IMR-90 (cell line): ENCODE results near the gene JPT2. TPM values are rescaled to one million over a fixed set of nuclear protein-coding genes. Genes with fewer than 3 reads are reported as not detected.
"Not testable (repeated sequence)": the region's sequence is repeated elsewhere in the genome, so short reads cannot be mapped to it uniquely, and the experiment has no call there.

Experiments used
- ATAC-seq: fragments of 200-7000 bp; cut with Tn5 transposase; 2 replicates; pipeline ENCODE4 v1.9.1; 2020; ENCODE audit warnings: low read depth, mild to moderate bottlenecking, moderate library complexity
- BruUV-seq: library from RNA; stranded (reverse); fragments of 400-500 nt; replicated peaks from 2 replicates; lab custom pipeline; 2021; lab: Mats Ljungman, UMichigan
- CTCF ChIA-PET: fragments of 300-600 bp; formaldehyde crosslinking; extraction: SDS; loops from one replicate; lab custom pipeline; 2021; ENCODE audit warnings: antibody characterized with exemption; lab: Yijun Ruan, JAX
- POLR2A ChIA-PET: fragments of 300-600 bp; sonication (Branson Sonifier 250); formaldehyde crosslinking; loops from one replicate; lab custom pipeline; 2022; ENCODE audit warnings: antibody characterized with exemption; ENCODE audit not compliant: unreplicated experiment; lab: Charles Lee
- DNase-seq: peaks from one replicate; pipeline ENCODE4 v3.0.0; 2013
- H2AFZ ChIP-seq: replicated peaks from 2 replicates; pipeline ENCODE3; 2013; ENCODE audit warnings: low read length, mild to moderate bottlenecking; ENCODE audit not compliant: poor library complexity
- H2AK5ac ChIP-seq: 2 replicates; pipeline ENCODE4 v1.6.1; 2013; ENCODE audit warnings: low read depth, low read length, inconsistent platforms
- H2AK9ac ChIP-seq: replicated peaks from 2 replicates; pipeline ENCODE3; 2013; ENCODE audit warnings: mild to moderate bottlenecking, low read depth, low read length, moderate library complexity; ENCODE audit not compliant: poor library complexity
- H2BK120ac ChIP-seq: 2 replicates; pipeline ENCODE4 v1.6.1; 2013; ENCODE audit warnings: low read depth, low read length, inconsistent platforms
- H2BK15ac ChIP-seq: 3 replicates; pipeline ENCODE4 v1.6.1; 2013; ENCODE audit warnings: low read depth, low read length, inconsistent platforms
- H2BK20ac ChIP-seq: 2 replicates; pipeline ENCODE4 v1.6.1; 2013; ENCODE audit warnings: low read depth, mild to moderate bottlenecking, inconsistent platforms, low read length, moderate library complexity
- H2BK5ac ChIP-seq: 2 replicates; pipeline ENCODE4 v1.6.1; 2013; ENCODE audit warnings: mild to moderate bottlenecking, low read depth, low read length, inconsistent platforms; ENCODE audit not compliant: poor library complexity, severe bottlenecking
- H3K14ac ChIP-seq: replicated peaks from 2 replicates; pipeline ENCODE4 v1.6.1; 2013; ENCODE audit warnings: low read depth, low read length, inconsistent platforms
- H3K18ac ChIP-seq: 2 replicates; pipeline ENCODE4 v1.6.1; 2013; ENCODE audit warnings: low read depth, low read length, control low read depth
- H3K23ac ChIP-seq: 2 replicates; pipeline ENCODE4 v1.6.1; 2013; ENCODE audit warnings: low read depth, low read length, inconsistent platforms
- H3K27ac ChIP-seq: 2 replicates; pipeline ENCODE4 v1.5.1; 2013; ENCODE audit warnings: mild to moderate bottlenecking, control low read depth, low read length; ENCODE audit not compliant: insufficient read depth
- H3K27me3 ChIP-seq: 2 replicates; pipeline ENCODE4 v1.6.1; 2013; ENCODE audit warnings: low read length; ENCODE audit not compliant: control insufficient read depth, insufficient read depth
- H3K36me3 ChIP-seq: 2 replicates; pipeline ENCODE4 v1.6.1; 2013; ENCODE audit warnings: low read length, mixed read lengths; ENCODE audit not compliant: control insufficient read depth, insufficient read depth
- H3K4ac ChIP-seq: 2 replicates; pipeline ENCODE4 v1.6.1; 2013; ENCODE audit warnings: low read depth, low read length, inconsistent platforms
- H3K4me1 ChIP-seq: 2 replicates; pipeline ENCODE4 v1.6.1; 2013; ENCODE audit warnings: low read length, mixed read lengths; ENCODE audit not compliant: control insufficient read depth, insufficient read depth
- H3K4me2 ChIP-seq: 2 replicates; pipeline ENCODE4 v1.6.1; 2013; ENCODE audit warnings: low read depth, mild to moderate bottlenecking, control low read depth, low read length, moderate library complexity
- H3K4me3 ChIP-seq: 2 replicates; pipeline ENCODE4 v1.5.1; 2013; ENCODE audit warnings: low read depth, mild to moderate bottlenecking, control low read depth, low read length, moderate library complexity; ENCODE audit not compliant: insufficient read depth
- H3K56ac ChIP-seq: 2 replicates; pipeline ENCODE4 v1.6.1; 2013; ENCODE audit warnings: low read length, inconsistent platforms; ENCODE audit not compliant: insufficient read depth; ENCODE audit errors: extremely low read depth
- H3K79me1 ChIP-seq, 2 experiments: 2 replicates each; pipeline ENCODE4 v1.6.1; 2013; ENCODE audit warnings: low read length in 2 of 2, inconsistent platforms in 1 of 2, low read depth in 1 of 2
- H3K9ac ChIP-seq: 2 replicates; pipeline ENCODE4 v1.6.1; 2013; ENCODE audit warnings: low read depth, low read length, control low read depth
- H3K9me1 ChIP-seq: 2 replicates; pipeline ENCODE4 v1.6.1; 2013; ENCODE audit warnings: low read length, inconsistent platforms; ENCODE audit not compliant: insufficient read depth
- H3K9me3 ChIP-seq: 2 replicates; pipeline ENCODE4 v1.6.1; 2013; ENCODE audit warnings: low read length; ENCODE audit not compliant: control insufficient read depth, insufficient read depth
- H4K20me1 ChIP-seq: 2 replicates; pipeline ENCODE4 v1.6.1; 2013; ENCODE audit warnings: low read length, inconsistent platforms; ENCODE audit not compliant: insufficient read depth
- H4K5ac ChIP-seq: 2 replicates; pipeline ENCODE4 v1.6.1; 2013; ENCODE audit warnings: mild to moderate bottlenecking, low read depth, low read length, control low read depth
- H4K8ac ChIP-seq, 2 experiments: 2 replicates each; pipeline ENCODE4 v1.6.1; 2013; ENCODE audit warnings: low read depth in 2 of 2, low read length in 2 of 2, control low read depth in 1 of 2, inconsistent platforms in 1 of 2
- H4K91ac ChIP-seq: 2 replicates; pipeline ENCODE4 v1.6.1; 2013; ENCODE audit warnings: low read depth, low read length, inconsistent platforms; ENCODE audit not compliant: insufficient read depth
- WGBS, 2 experiments: methylation state at CpG; one replicate each; pipeline versions ENCODE4 v1.1.5 to v1.1.7; 2013; ENCODE audit warnings: missing lambda C conversion rate in 2 of 2; ENCODE audit not compliant: insufficient read length in 1 of 2; ENCODE audit errors: extremely low coverage in 2 of 2; 5-methylcytosine and 5-hydroxymethylcytosine counted together
- dilution Hi-C: fragments of 300-500 bp; cut with HindIII; formaldehyde crosslinking; loops from one replicate; pipeline ENCODE4 v1.14.3; 2018; ENCODE audit warnings: low sequenced_read_pairs; ENCODE audit not compliant: unreplicated experiment
- in situ Hi-C: fragments of 300-500 bp; cut with MboI; formaldehyde crosslinking; loops from 3 replicates; pipeline ENCODE4 v1.14.3; 2019; ENCODE audit warnings: low sequenced_read_pairs, inconsistent platforms, mixed read lengths
- intact Hi-C: fragments of 100-400 bp; cut with micrococcal nuclease; formaldehyde crosslinking; loops from 2 replicates; pipeline ENCODE4 v1.10.0; 2022
- polyA plus RNA-seq, 3 experiments: library from polyadenylated mRNA; depleted of rRNA; stranded (reverse); fragments of >200 nt; gene quantifications; 2 replicates each; pipeline ENCODE4 v1.2.3, GENCODE V29; 2012; ENCODE audit warnings: low replicate concordance in 1 of 3
- total RNA-seq: library from RNA; depleted of rRNA; stranded (reverse); fragments of >200 nt; gene quantifications from 2 replicates; pipeline ENCODE4 v1.2.3, GENCODE V29; 2012

Gene JPT2
- total and polyA plus RNA-seq, 2 of the 4 experiments (the other 2 are of a cell fraction), result 40.0 to 41.5 TPM

DNA sequence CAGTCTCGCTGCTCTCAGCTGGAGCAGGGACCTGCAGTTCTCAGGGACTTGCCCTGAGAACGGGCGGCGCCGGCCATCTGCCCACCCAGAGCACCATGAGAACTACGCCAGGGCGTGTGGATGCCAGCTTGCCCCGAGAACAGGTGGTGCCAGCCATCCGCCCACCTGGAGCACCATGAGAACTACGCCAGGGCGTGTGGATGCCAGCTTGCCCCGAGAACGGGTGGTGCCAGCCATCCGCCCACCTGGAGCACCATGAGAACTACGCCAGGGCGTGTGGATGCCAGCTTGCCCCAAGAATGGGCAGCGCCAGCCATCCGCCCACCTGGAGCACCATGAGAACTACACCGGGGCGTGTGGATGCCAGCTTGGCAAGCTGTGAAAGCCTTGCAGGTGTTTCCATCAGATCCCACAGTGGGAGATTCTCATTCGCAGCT, 54.5 kb downstream of the JPT2 start:
- BruUV-seq, H4K5ac ChIP-seq, H3K18ac ChIP-seq, DNase-seq, H2AK9ac ChIP-seq, ATAC-seq, H3K9me1 ChIP-seq, POLR2A ChIA-PET, in situ Hi-C loops, intact Hi-C loops, H2AFZ ChIP-seq, H3K27ac ChIP-seq, H3K4ac ChIP-seq, H3K56ac ChIP-seq, H4K91ac ChIP-seq, H3K27me3 ChIP-seq, H3K9me3 ChIP-seq, H3K4me2 ChIP-seq, H2BK15ac ChIP-seq, H4K8ac ChIP-seq, H2BK120ac ChIP-seq, H3K4me3 ChIP-seq, H2AK5ac ChIP-seq, H3K4me1 ChIP-seq, H2BK5ac ChIP-seq, H3K9ac ChIP-seq, H3K23ac ChIP-seq, H3K14ac ChIP-seq, dilution Hi-C loops, H2BK20ac ChIP-seq: not testable (repeated sequence)
- 97% methylated on average over 14 of the region's 21 CpGs; no CpG with 5 or more reads in 1 of the 2 experiments for WGBS, 2 experiments
- Histone ChIP-seq H3K79me1 (peaks cover 16 to 48% of the 10 kb centered on the region in 2 experiments; a peak in 3 of 4 replicates), H4K20me1 (peaks cover 22% of the 10 kb centered on the region), H3K36me3 (peaks cover 60% of the 10 kb centered on the region)
- CTCF ChIA-PET, result interaction anchor here (0.7 kb wide), 1 partner anchor 442 kb away, joined by 3 read pairs; no protein-coding TSS in a partner anchor
